LNCAP (cell line): ENCODE results near the gene PRIMA1.

Experiments
- TF ChIP-seq, protein P1 (sequence below): fragments of 450-650 bp; IDR thresholded peaks from 2 replicates; pipeline ENCODE4 v1.5.1; 2017; ENCODE audit warnings: mild to moderate bottlenecking

PRIMA1 gene

DNA sequence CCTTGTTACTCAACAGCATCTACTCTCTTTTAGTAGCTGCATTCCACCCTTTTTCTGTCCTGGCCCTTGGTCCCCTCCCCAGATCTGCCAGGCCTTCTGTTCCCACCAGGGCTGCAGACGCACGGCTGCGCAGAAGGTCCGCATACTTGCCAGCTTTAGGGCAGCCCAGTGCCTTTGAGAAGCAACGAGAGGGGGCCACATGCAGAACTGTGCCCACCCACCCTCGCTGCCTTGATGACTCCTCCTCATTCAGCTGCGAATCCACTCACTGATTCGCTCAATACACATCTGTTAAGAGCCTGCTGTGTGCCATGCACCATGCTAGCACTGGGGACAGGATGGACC, 39.2 kb downstream of the PRIMA1 start:
- TF ChIP-seq, protein P1, sequence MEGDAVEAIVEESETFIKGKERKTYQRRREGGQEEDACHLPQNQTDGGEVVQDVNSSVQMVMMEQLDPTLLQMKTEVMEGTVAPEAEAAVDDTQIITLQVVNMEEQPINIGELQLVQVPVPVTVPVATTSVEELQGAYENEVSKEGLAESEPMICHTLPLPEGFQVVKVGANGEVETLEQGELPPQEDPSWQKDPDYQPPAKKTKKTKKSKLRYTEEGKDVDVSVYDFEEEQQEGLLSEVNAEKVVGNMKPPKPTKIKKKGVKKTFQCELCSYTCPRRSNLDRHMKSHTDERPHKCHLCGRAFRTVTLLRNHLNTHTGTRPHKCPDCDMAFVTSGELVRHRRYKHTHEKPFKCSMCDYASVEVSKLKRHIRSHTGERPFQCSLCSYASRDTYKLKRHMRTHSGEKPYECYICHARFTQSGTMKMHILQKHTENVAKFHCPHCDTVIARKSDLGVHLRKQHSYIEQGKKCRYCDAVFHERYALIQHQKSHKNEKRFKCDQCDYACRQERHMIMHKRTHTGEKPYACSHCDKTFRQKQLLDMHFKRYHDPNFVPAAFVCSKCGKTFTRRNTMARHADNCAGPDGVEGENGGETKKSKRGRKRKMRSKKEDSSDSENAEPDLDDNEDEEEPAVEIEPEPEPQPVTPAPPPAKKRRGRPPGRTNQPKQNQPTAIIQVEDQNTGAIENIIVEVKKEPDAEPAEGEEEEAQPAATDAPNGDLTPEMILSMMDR, result no peak

DNA sequence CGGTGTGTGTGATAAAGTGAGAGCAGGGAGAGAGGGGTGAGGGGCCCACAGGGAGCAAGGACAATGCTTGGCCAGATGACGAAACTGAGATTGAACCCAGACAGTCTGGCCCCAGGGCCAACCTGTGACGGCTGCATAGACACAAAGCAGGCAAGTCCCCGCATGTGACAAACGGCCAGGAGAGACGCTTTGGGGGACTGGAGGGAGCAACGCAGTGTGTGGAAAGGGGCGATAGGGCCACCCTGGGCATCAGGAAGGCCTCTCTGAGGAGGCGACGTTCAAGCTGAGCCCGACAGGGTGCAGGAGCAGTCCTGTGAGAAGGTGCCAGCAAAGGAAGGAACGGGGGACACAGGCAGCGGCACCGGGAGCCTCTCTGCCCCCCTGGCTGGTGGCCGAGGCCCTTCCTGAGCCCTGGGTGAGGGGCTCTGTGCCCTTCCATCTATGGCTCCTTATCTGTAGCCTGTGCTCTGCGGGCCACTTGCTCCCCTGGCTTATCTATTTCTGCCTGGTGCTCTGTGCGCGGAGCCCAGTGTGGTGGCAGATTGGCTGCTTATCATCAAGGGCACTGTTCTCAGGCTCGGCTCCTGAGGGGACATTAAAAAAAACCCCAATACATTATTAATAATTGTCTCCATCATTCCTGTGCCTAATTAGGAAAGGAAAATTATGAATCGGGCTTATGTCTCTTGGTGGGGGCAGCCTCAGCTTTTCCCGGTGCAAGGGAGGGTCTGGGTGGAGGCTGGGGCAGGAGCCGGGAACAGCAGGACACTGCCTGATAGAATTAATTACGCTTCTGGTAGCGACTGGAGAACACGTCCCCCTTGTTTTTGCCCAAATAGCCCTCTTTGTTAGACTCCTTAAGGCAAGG, 39.8 kb downstream of the PRIMA1 start:
- TF ChIP-seq, protein P1, result no peak

DNA sequence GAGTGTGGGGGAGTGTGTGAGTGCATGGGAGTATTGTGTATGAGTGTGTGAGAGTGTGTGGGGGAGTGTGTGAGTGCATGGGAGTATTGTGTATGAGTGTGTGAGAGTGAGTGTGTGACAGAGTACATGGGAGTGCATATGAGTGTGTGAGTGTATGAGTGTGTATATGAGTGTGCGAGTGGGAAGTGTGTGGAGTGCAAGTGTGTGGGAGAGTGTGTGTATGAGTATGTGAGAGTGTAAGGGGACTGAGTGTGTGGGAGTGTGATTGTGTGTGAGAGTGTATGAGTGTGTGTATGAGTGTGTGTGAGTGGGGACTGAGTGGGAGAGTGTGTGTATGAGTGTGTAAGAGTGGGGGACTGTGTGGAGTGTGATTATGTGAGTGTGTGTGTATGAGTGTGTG, 40.7 kb downstream of the PRIMA1 start:
- TF ChIP-seq, protein P1, result no peak

DNA sequence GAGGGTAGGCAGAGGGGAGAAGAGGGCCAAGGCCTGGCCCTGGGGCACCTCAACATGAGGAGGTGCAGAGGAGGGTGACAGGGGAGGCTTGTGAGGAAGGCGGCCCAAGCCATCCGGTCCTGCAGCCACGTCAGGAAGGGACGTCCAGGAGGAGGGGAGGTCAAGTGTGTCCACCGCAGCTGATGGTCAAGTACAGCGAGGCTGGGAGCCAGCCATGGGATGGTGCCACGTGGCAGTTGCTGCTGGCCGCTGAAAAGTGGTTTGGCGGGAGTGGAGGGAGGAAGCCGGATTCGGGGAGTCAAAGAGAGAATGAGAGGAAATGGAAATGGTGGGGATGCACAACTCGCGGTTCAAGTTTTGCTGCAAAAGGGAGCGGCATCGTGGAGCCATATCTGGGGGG, 41.2 kb downstream of the PRIMA1 start:
- TF ChIP-seq, protein P1, result no peak

DNA sequence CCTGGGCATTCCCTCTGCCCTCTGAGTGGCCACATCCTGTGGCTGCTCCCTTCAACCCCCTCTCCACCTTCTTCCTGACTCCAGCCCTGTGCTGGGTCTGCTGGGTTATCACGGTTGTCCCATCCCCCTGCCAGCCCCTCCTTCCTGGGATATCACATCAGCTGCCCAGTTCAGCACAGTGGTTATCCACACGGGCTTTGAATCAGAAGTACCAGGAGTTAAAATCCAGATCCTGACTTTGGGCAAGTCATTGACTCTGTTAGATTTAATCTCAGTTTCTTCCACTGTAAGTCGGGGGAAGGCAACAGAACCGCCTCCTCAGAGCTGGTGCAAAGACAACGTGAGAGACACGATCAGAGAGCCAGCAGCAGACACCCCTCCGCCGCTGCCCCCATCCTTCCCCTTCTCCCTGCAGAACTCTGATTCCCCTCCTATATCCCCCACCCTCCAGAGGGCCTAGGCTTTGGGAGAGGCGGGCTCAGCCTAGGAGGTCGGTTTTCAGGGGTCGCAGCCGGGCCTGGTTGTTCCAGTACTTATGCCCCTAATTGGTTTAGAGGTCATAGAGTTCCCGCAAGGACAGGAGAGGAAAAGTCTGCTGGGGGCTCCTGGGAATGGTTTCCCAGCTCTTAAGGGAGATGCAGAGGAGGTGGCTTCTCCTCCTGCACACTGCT, 42.5 kb downstream of the PRIMA1 start:
- TF ChIP-seq, protein P1, result no peak

DNA sequence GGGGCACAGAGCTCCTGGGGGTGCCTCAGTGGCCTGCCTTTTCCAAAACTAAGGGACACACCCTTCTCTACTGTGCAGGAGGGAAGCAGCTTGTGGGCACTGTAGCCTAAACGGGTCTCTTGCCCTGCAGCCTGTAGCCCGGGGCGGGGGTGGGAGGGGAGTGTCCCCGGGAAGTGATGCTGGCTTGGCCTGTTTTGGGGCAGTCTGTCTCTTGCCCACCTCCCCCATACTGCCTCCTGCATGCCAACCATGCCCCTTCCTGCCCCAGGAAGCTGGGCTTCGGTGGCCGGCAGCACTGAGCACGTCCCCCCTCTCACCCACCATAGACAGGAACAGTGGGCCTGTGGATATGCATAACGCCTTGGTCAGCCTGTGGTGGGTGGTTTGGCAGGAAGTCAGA, 43.4 kb downstream of the PRIMA1 start:
- TF ChIP-seq, protein P1, result no peak

DNA sequence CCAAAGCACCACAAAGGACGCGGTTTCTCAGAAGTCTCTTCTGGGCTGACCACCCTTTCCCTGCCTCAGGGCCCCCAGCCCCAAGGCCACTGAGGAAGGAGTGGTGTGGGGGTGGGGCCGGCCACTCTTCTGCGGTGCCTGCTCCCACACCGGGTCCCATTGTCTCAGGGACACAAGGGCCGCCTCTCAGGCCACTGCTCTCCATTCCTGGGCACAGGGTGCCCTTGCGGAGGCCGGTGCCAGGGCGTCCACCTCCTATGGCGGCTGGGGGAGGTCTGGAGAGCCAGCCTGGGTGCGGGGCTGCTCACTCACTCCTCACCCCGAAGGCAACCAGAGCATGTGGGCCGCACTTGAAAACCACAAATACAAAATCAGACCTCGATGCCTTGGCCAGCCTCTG, 44.1 kb downstream of the PRIMA1 start:
- TF ChIP-seq, protein P1, result no peak
